ENCODE results near the gene PRLH. TPM values are rescaled to one million over a fixed set of nuclear protein-coding genes. Genes with fewer than 3 reads are reported as not detected.
A peak's percentile ranks its signal among the peaks of the same experiment; 100 is the strongest.
"Not testable (repeated sequence)": the region's sequence is repeated elsewhere in the genome, so short reads cannot be mapped to it uniquely, and the experiment has no call there.

The PRLH gene
- polyA plus RNA-seq, 3 donors from 2014 or later = not detected

- Mint-ChIP-seq H3K9me3 (no peaks in the 10 kb centered on the region), H3K4me1 (no peaks in the 10 kb centered on the region), H3K27ac (no peak within 1 kb of the TSS), H3K4me3 (no peak within 1 kb of the TSS), H3K36me3 (no peaks in the 10 kb centered on the region), H3K27me3 (ENCODE audit: low read depth in 3 of 3) (peaks cover 0 to 3% (median 2%) of the 10 kb centered on the region in 3 donors)
- no peak for DNase-seq
Measured at GRCh38 chr2:237590272-237591140, 24.1 kb downstream of the PRLH start, which contains the start of gene RAB17. RAB17 (minus strand) TSS chr2:237590734; CDS start chr2:237586154, 4,580 bp downstream.

- Mint-ChIP-seq H3K4me1 (peaks cover 0 to 2% of the 10 kb centered on the region in 2 donors), H3K36me3 (no peaks in the 10 kb centered on the region), H3K27me3 (ENCODE audit: low read depth in 3 of 3) (peaks cover 0 to 3% (median 2%) of the 10 kb centered on the region in 3 donors), H3K4me3 (no peak overlapping the region), H3K27ac (no peak overlapping the region), H3K9me3 (no peaks in the 10 kb centered on the region)
- DNase-seq = no peak
Measured at GRCh38 chr2:237591141-237591881, 24.9 kb downstream of the PRLH start.

GRCh38 chr2:237592425-237592980 is 26.1 kb downstream of the PRLH start:
- H3K4me3 Mint-ChIP-seq = no peak overlapping the region
- peaks cover 0 to 3% of the 10 kb centered on the region in 2 donors for H3K4me1 Mint-ChIP-seq
- no peak overlapping the region for H3K27ac Mint-ChIP-seq
- H3K36me3 Mint-ChIP-seq = no peaks in the 10 kb centered on the region
- peaks cover 0 to 3% (median 2%) of the 10 kb centered on the region in 3 donors for H3K27me3 Mint-ChIP-seq (ENCODE audit: low read depth in 3 of 3)
- H3K9me3 Mint-ChIP-seq = peaks cover 0 to under 1% (median 0%) of the 10 kb centered on the region in 6 donors
- no peak for DNase-seq

- peaks cover 0 to 3% (median 2%) of the 10 kb centered on the region in 3 donors for H3K27me3 Mint-ChIP-seq (ENCODE audit: low read depth in 3 of 3)
- H3K4me1 Mint-ChIP-seq = peaks cover 0 to 4% of the 10 kb centered on the region in 2 donors
- no peak overlapping the region for H3K27ac Mint-ChIP-seq
- H3K36me3 Mint-ChIP-seq = no peaks in the 10 kb centered on the region
- DNase-seq = no peak
- H3K4me3 Mint-ChIP-seq = no peak overlapping the region
- peaks cover 0 to 2% (median 0%) of the 10 kb centered on the region in 6 donors for H3K9me3 Mint-ChIP-seq
Measured at GRCh38 chr2:237593036-237593435, 26.7 kb downstream of the PRLH start.

GRCh38 chr2:237593596-237594320 is 27.4 kb downstream of the PRLH start:
- peaks cover 0 to 2% (median 0%) of the 10 kb centered on the region in 3 donors for H3K27me3 Mint-ChIP-seq (ENCODE audit: low read depth in 3 of 3)
- H3K27ac Mint-ChIP-seq = peak overlapping the region in 2 of 6 donors; percentile 21 to 61
- peaks cover 0 to 4% of the 10 kb centered on the region in 2 donors for H3K4me1 Mint-ChIP-seq
- no peak overlapping the region for H3K4me3 Mint-ChIP-seq
- peaks cover 0 to 2% (median 0%) of the 10 kb centered on the region in 6 donors for H3K9me3 Mint-ChIP-seq
- no peaks in the 10 kb centered on the region for H3K36me3 Mint-ChIP-seq
- no peak for DNase-seq

GRCh38 chr2:237594514-237594871 is 28.1 kb downstream of the PRLH start:
- Mint-ChIP-seq H3K27ac (no peak overlapping the region), H3K9me3 (peaks cover 0 to 2% (median 0%) of the 10 kb centered on the region in 6 donors), H3K4me1 (peaks cover 0 to 4% of the 10 kb centered on the region in 2 donors), H3K4me3 (no peak overlapping the region), H3K27me3 (ENCODE audit: low read depth in 3 of 3) (peaks cover 0 to 3% (median 0%) of the 10 kb centered on the region in 3 donors), H3K36me3 (no peaks in the 10 kb centered on the region)
- DNase-seq = no peak

- not testable (repeated sequence) for H3K4me1 Mint-ChIP-seq; H3K27me3 Mint-ChIP-seq (ENCODE audit: low read depth in 3 of 3); H3K4me3 Mint-ChIP-seq; DNase-seq; H3K9me3 Mint-ChIP-seq; H3K36me3 Mint-ChIP-seq
- H3K27ac Mint-ChIP-seq = peak overlapping the region in 4 of 6 donors; percentile 37 to 62 (median 51)
Measured at GRCh38 chr2:237595829-237596519, 29.6 kb downstream of the PRLH start.

- peak overlapping the region in 4 of 6 donors; percentile 16 to 62 (median 45) for H3K27ac Mint-ChIP-seq
- peaks cover 0 to 2% (median 2%) of the 10 kb centered on the region in 3 donors for H3K27me3 Mint-ChIP-seq (ENCODE audit: low read depth in 3 of 3)
- H3K36me3 Mint-ChIP-seq = no peaks in the 10 kb centered on the region
- H3K4me1 Mint-ChIP-seq = peaks cover 0 to 4% of the 10 kb centered on the region in 2 donors
- no peak overlapping the region for H3K4me3 Mint-ChIP-seq
- peaks cover 0 to 2% (median 0%) of the 10 kb centered on the region in 6 donors for H3K9me3 Mint-ChIP-seq
- no peak for DNase-seq
Measured at GRCh38 chr2:237596520-237597195, 30.3 kb downstream of the PRLH start.

GRCh38 chr2:237597196-237598145 is 31.1 kb downstream of the PRLH start:
- H3K9me3 Mint-ChIP-seq = peaks cover 0 to 2% (median 0%) of the 10 kb centered on the region in 6 donors

GRCh38 chr2:237598468-237599208 is 32.3 kb downstream of the PRLH start:
- DNase-seq = no peak
- peaks cover 0 to 2% (median 0%) of the 10 kb centered on the region in 6 donors for H3K9me3 Mint-ChIP-seq
- H3K27ac Mint-ChIP-seq = peak overlapping the region in 5 of 6 donors; percentile 50 to 76 (median 64)
- H3K4me3 Mint-ChIP-seq = no peak overlapping the region
- H3K27me3 Mint-ChIP-seq (ENCODE audit: low read depth in 3 of 3) = peaks cover 2 to 4% (median 2%) of the 10 kb centered on the region in 3 donors
- H3K4me1 Mint-ChIP-seq = peaks cover 13 to 14% of the 10 kb centered on the region in 2 donors
- no peaks in the 10 kb centered on the region for H3K36me3 Mint-ChIP-seq

More at GRCh38 chr2:237597196-237598145, 31.1 kb downstream of the PRLH start:
- no peaks in the 10 kb centered on the region for H3K36me3 Mint-ChIP-seq
- peaks cover 0 to 2% (median 1%) of the 10 kb centered on the region in 3 donors for H3K27me3 Mint-ChIP-seq (ENCODE audit: low read depth in 3 of 3)
- peak overlapping the region in 4 of 6 donors; percentile 16 to 89 (median 51) for H3K27ac Mint-ChIP-seq
- peaks cover 1 to 4% of the 10 kb centered on the region in 2 donors for H3K4me1 Mint-ChIP-seq
- no peak overlapping the region for H3K4me3 Mint-ChIP-seq
- DNase-seq = no peak
